Muscle of leg (tissue), 11 donors: ENCODE results near the gene FLG2. TPM values are rescaled to one million over a fixed set of nuclear protein-coding genes. Genes with fewer than 3 reads are reported as not detected.

Source experiments
- DNase-seq: peaks from one replicate; pipeline ENCODE4 v3.0.0; 2013
- H3K27ac ChIP-seq: one replicate; pipeline ENCODE4 v1.5.1; 2013; ENCODE audit warnings: mild to moderate bottlenecking, low read length, control low read depth
- H3K27me3 ChIP-seq: one replicate; pipeline ENCODE4 v1.6.1; 2013; ENCODE audit warnings: low read length; ENCODE audit not compliant: control insufficient read depth, insufficient read depth
- H3K36me3 ChIP-seq: one replicate; pipeline ENCODE4 v1.6.1; 2013; ENCODE audit warnings: low read length; ENCODE audit not compliant: control insufficient read depth, insufficient read depth
- H3K4me1 ChIP-seq: one replicate; pipeline ENCODE4 v1.6.1; 2013; ENCODE audit warnings: low read length; ENCODE audit not compliant: control insufficient read depth, insufficient read depth
- H3K4me3 ChIP-seq: one replicate; pipeline ENCODE4 v1.5.1; 2013; ENCODE audit warnings: low read length, control low read depth
- H3K9me3 ChIP-seq: replicated peaks from 2 replicates; pipeline ENCODE4 v1.6.1; 2013; ENCODE audit warnings: low read depth, low read length; ENCODE audit not compliant: control insufficient read depth
- WGBS: methylation state at CpG from one replicate; pipeline ENCODE4 v1.1.5; 2013; ENCODE audit warnings: missing lambda C conversion rate; ENCODE audit not compliant: insufficient coverage; 5-methylcytosine and 5-hydroxymethylcytosine counted together
- polyA plus RNA-seq, 8 donors: library from polyadenylated mRNA; unstranded; fragments of 120-200 nt; gene quantifications; one replicate each; pipeline versions ENCODE4 v1.2.1 to v1.2.3, GENCODE V29; 2013; ENCODE audit warnings: inconsistent platforms in 1 of 8, low replicate concordance in 1 of 8; ENCODE audit not compliant: insufficient read length in 8 of 8, insufficient read depth in 1 of 8
- total RNA-seq: library from RNA; stranded (reverse); fragments of 120-200 nt; gene quantifications from one replicate; pipeline ENCODE4 v1.2.4, GENCODE V29; 2013

The FLG2 gene
- total and polyA plus RNA-seq, 9 donors = 0.01 to 0.11 (median 0.04) TPM; not detected in 3

DNA sequence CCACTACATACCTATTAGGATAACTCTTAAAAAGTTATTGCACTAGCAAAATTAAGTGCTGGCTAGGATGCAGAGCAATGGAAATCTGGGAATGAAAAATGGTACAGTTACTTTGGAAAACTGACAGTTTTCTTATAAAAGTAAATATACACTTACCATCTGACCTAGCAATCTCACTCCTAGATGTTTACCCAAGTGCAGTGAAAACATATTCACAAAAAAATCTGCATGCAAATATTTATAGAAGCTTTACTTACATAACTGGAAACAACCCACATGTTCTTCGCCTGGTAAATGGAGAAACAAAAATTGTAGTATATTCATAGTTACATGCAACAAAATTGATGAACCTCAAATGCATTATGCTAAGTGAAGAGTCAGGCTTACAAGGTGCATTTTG, 12.9 kb upstream of the FLG2 start:
- H3K4me1 ChIP-seq = no peaks in the 10 kb centered on the region
- no peak for DNase-seq
- H3K4me3 ChIP-seq = no peak overlapping the region
- no peaks in the 10 kb centered on the region for H3K27me3 ChIP-seq
- no peaks in the 10 kb centered on the region for H3K9me3 ChIP-seq
- no CpG with 5 or more reads among the region's 1 CpG for WGBS
- H3K36me3 ChIP-seq = no peaks in the 10 kb centered on the region
- no peak overlapping the region for H3K27ac ChIP-seq

DNA sequence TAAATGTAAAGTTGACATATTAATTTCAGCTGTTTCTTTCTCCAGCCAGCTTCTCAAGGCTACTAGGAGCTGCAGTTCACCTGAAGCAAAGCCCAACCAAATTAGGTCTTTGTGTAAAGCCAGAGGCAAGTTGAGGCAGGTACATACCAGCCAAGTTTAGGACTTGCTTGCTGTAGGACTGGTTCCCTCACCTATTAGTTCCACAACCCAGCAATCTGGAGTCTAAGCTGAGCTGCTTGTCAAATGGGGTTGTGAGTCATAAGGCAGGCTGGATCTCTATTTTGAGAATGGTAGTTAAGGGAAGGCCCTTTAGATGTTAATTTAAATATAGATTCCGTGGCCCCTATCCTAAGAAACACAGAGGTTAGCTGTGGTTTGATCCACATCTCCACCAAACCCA, 7.6 kb upstream of the FLG2 start:
- no CpG with 5 or more reads among the region's 1 CpG for WGBS

DNA sequence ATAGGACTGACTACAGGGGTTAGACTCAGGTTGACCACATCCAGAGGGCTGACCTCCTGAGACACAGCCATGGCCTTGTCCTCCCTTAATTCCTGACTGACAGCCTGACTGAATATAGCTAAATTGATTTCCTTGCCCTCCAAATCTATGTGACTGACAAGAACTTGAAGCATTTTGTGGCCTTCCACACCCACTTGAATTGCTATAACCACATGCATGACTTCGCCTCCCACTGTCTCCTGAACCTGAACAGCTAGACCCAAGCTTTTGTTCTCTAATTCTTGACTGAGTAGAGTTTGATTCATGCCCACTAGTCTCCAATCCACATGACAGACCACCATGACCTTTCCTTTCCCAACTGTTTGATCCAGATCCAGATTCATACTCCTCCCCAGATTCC, 3.1 kb downstream of the FLG2 start:
- H3K9me3 ChIP-seq = peaks cover 17% of the 10 kb centered on the region
- no peaks in the 10 kb centered on the region for H3K36me3 ChIP-seq
- no peak overlapping the region for H3K4me3 ChIP-seq
- no peak for DNase-seq
- no peaks in the 10 kb centered on the region for H3K27me3 ChIP-seq
- 0% methylated on average over 1 of the region's 1 CpG for WGBS
- no peaks in the 10 kb centered on the region for H3K4me1 ChIP-seq
- no peak overlapping the region for H3K27ac ChIP-seq

More for the DNA sequence above, 7.6 kb upstream of the FLG2 start:
- Histone ChIP-seq H3K27me3 (no peaks in the 10 kb centered on the region), H3K9me3 (no peaks in the 10 kb centered on the region), H3K36me3 (no peaks in the 10 kb centered on the region), H3K4me1 (no peaks in the 10 kb centered on the region), H3K27ac (no peak overlapping the region), H3K4me3 (no peak overlapping the region)
- no peak for DNase-seq

DNA sequence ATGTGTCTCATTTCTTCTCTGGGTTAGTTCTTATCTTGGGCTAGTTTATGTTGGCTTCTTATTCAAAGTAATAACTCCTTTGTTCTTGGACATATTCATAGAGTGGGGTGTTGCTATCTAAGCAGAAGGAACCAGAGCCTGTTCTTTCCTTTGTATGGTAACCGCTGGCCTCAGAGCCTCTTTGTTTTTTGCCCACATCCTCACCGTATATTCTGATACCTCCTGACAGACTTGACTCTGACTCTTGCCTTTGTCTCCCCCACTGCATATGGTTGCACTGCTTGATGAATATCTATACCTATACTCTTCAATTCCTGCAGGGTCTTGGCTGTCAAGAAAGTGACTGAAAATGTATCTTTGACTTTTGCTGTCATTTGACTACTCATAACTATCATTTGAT, 10.2 kb downstream of the FLG2 start:
- DNase-seq = no peak
- WGBS = 95% methylated on average over 2 of the region's 2 CpGs
- H3K36me3 ChIP-seq = no peaks in the 10 kb centered on the region
- peaks cover 10% of the 10 kb centered on the region for H3K9me3 ChIP-seq
- H3K27me3 ChIP-seq = no peaks in the 10 kb centered on the region
- no peaks in the 10 kb centered on the region for H3K4me1 ChIP-seq
- H3K4me3 ChIP-seq = no peak overlapping the region
- H3K27ac ChIP-seq = no peak overlapping the region

DNA sequence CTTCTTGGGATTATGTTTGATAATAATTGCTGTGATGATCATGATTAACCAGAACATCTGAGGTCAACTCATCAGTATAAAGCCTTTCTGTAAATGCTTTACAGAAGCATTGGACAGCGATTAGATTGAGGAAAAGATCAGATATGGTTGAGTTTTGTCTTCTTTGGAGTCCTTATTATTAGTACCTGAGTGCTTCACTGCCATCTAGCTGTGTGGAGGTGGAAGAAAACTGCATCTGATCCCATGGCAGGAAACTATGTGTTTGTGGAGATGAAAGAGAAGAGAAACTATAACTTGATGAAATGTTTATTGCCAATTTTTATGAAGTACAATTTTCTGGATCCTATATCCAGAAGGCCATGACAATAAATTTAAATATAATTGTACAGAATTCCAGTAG, 11.4 kb downstream of the FLG2 start:
- Histone ChIP-seq H3K36me3 (no peaks in the 10 kb centered on the region), H3K27ac (no peak overlapping the region), H3K9me3 (peaks cover 4% of the 10 kb centered on the region), H3K4me3 (no peak overlapping the region), H3K27me3 (no peaks in the 10 kb centered on the region), H3K4me1 (no peaks in the 10 kb centered on the region)
- no peak for DNase-seq
- no CpG with 5 or more reads among the region's 1 CpG for WGBS

DNA sequence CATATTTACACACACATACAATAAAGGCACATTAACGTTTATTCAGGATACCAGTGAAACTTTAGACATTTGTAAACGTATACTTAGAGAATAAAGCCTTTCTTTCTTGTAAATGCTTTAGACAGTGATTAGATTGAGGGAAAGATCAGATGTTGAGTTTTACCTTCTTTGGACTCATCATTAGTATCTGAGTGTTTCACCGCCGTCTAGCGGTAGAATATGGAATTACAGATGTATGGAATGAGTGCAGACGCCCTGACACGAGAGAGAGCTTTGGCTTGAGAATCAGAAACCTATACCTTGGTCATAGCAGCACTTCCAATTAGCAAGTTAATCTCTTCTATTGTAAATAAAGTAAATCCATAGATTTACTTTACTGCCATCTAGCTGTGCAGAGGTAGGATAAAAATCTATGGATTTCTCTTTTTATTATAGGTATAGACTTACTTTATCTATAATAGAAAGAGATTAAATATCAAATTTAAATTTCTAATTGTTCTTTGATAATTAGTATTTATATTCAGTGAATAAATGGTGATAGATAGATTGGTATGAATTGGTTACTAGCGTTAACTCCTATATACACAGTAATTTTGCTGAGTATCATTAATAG, 12.6 kb downstream of the FLG2 start:
- H3K36me3 ChIP-seq = no peaks in the 10 kb centered on the region
- WGBS = no CpG with 5 or more reads among the region's 8 CpGs
- H3K27ac ChIP-seq = no peak overlapping the region
- no peaks in the 10 kb centered on the region for H3K27me3 ChIP-seq
- no peaks in the 10 kb centered on the region for H3K4me1 ChIP-seq
- peak; percentile 36 for DNase-seq
- no peak overlapping the region for H3K4me3 ChIP-seq
- peaks cover 1% of the 10 kb centered on the region for H3K9me3 ChIP-seq

DNA sequence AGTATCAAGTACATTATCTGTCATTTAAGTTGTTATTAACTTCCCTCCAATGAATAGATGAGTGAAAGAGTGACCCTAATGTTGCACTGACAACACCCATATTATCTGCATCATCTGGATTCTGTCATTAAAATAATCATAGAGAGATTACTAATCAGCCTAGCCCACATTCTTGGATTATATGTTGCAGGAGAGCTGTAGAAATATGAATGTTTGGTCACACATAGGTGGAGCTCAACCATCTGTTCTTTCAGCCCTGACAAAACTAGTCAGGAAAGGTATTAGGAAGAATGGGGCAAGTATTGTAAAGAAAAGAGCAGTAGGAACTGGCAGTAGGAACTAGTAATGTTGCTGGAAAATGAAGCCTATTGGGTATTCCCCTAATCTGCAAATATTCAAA, 15.4 kb downstream of the FLG2 start:
- Histone ChIP-seq H3K36me3 (no peaks in the 10 kb centered on the region), H3K27ac (no peak overlapping the region), H3K4me1 (no peaks in the 10 kb centered on the region), H3K9me3 (no peaks in the 10 kb centered on the region), H3K4me3 (no peak overlapping the region), H3K27me3 (no peaks in the 10 kb centered on the region)
- DNase-seq = no peak

DNA sequence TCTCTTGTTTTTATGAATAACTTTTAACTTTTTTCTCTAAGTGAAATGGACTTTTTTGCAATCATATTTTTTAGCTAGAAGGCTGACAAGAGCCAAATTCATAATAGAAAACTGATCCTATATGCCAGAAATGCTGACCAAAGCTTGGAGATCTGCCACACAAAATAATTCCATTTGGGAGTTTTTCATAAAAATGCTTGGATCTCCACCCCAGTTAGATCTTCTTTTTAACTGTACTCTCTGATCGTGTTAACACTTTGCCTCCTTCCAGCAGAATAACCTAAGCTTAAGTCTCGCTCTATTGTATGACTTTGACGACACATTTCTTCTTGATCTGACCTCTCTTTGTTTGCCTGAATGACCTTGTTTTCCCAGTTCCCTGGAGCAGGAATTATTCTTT, 16.8 kb downstream of the FLG2 start:
- Histone ChIP-seq H3K27me3 (no peaks in the 10 kb centered on the region), H3K36me3 (no peaks in the 10 kb centered on the region), H3K27ac (no peak overlapping the region), H3K9me3 (no peaks in the 10 kb centered on the region), H3K4me3 (no peak overlapping the region), H3K4me1 (no peaks in the 10 kb centered on the region)
- no CpG with 5 or more reads among the region's 3 CpGs for WGBS
- peak; percentile 62 for DNase-seq

DNA sequence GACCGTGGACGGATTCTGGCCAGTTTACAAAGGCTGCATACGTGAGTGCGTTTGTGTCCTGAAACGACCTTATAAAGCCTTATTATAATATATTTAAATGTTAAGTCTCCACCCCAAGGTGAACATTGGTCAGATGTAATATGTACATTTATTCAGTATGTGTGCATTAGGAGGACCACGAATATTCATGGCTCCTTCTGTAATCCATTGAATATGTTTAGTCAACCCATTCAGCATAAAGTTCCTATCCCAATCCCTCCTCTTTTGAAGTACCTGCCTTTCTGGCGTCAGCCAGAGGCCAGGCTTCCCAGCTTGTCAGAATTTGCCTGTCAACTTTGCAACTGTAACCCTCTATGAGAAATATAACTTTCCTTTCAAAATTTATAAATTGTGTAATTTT, 24.4 kb downstream of the FLG2 start:
- DNase-seq = no peak
- Histone ChIP-seq H3K27ac (no peak overlapping the region), H3K4me1 (no peaks in the 10 kb centered on the region), H3K36me3 (no peaks in the 10 kb centered on the region), H3K9me3 (no peaks in the 10 kb centered on the region), H3K4me3 (no peak overlapping the region), H3K27me3 (no peaks in the 10 kb centered on the region)
- WGBS = no CpG with 5 or more reads among the region's 7 CpGs

DNA sequence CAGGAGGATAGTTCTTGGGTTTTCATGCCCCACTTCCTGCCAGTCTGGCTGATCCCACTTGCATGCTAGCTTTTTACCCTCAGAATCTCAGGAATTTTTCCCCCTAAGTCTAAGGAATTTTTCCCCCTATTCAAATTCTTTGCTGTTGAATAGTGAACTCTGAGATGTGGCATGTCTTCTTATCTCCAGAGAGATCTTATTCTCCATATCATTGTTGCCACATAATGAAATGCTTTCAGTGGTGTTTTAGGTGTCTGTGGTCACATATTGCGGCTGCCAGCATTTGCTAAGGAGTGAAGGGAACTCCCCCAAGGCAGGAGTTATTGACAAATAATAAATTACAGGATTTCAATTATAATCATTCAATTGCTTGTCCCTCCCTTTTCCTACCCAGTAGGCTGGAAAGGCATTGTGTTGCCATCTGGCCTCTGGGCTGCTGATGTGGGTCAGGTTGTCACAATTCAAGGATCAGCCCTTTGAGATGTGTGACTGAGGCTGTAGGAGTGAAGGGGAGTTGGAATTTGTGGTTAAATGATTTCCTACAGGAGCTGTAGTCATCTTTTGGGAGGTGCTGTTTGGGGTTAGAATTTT, 30.9 kb downstream of the FLG2 start:
- no peaks in the 10 kb centered on the region for H3K9me3 ChIP-seq
- no peaks in the 10 kb centered on the region for H3K27me3 ChIP-seq
- WGBS = no CpG with 5 or more reads among the region's 1 CpG
- H3K27ac ChIP-seq = no peak overlapping the region
- H3K4me3 ChIP-seq = no peak overlapping the region
- H3K36me3 ChIP-seq = no peaks in the 10 kb centered on the region
- no peak for DNase-seq
- no peaks in the 10 kb centered on the region for H3K4me1 ChIP-seq

DNA sequence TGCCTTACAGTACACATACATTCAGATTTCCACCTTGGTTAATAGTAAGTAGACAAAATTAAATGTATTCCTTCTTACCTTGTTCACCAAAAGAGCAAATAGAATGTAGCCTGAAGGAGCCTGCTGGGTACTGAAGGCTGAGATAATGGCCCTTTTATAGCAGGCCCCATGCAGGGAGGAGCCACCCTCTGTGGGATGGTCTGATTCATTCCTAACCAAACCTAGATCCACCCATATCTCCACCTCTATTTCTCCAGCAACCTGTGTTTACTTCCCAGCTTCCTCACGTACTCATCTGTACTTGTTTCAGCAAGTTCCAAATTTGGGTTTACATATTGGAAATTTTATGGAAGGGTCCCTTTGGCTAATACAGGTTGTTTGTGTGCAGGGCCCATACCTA, 34.7 kb downstream of the FLG2 start, which contains the start of gene FLG:
Gene FLG (minus strand): TSS at position 129 of the 400 bp plus-strand sequence. CDS start 9,783 bp downstream, outside the sequence.
- Histone ChIP-seq H3K27me3 (no peaks in the 10 kb centered on the region), H3K27ac (no peak within 1 kb of the TSS), H3K4me1 (no peaks in the 10 kb centered on the region), H3K4me3 (no peak within 1 kb of the TSS), H3K36me3 (no peaks in the 10 kb centered on the region), H3K9me3 (no peaks in the 10 kb centered on the region)
- DNase-seq = no peak
- no CpG with 5 or more reads among the region's 1 CpG for WGBS
